Gastroesophageal sphincter (tissue), 4 donors: ENCODE results near the gene SPEF2. TPM values are rescaled to one million over a fixed set of nuclear protein-coding genes. Genes with fewer than 3 reads are reported as not detected.

Experiments
- ATAC-seq: fragments of 150-250 bp; one replicate; pipeline ENCODE4 v1.9.1; 2016; ENCODE audit warnings: mild to moderate bottlenecking, moderate library complexity
- H3K27ac ChIP-seq, 4 donors: fragments of 200-600 bp; sonication (generic) in 3 of 4; 1 replicate in 3 of 4; 2 replicates in 1 of 4; pipeline ENCODE4 v1.5.1; 2016 to 2019
- H3K27me3 ChIP-seq: fragments of 200-600 bp; sonication (generic); one replicate; pipeline ENCODE4 v1.5.1; 2019
- H3K36me3 ChIP-seq, 2 donors: fragments of 200-600 bp; sonication (generic); one replicate each; pipeline ENCODE4 v1.5.1; 2019; ENCODE audit warnings: control low read depth in 1 of 2
- H3K4me1 ChIP-seq, 3 donors: fragments of 200-600 bp; sonication (generic); 1 replicate in 2 of 3; 2 replicates in 1 of 3; pipeline ENCODE4 v1.5.1; 2016 to 2019; ENCODE audit warnings: control low read depth in 2 of 3
- H3K4me3 ChIP-seq, 2 donors: fragments of 200-600 bp; sonication (generic); one replicate each; pipeline ENCODE4 v1.5.1; 2019; ENCODE audit warnings: mild to moderate bottlenecking in 1 of 2, moderate library complexity in 1 of 2
- H3K9me3 ChIP-seq, 3 donors: fragments of 200-600 bp; sonication (generic); one replicate each; pipeline ENCODE4 v1.5.1; 2017 to 2019; ENCODE audit warnings: control low read depth in 2 of 3
- EP300 ChIP-seq: sonication (generic); formaldehyde crosslinking; IDR thresholded peaks from one replicate; pipeline ENCODE4 v1.6.1; 2017; ENCODE audit warnings: antibody characterized with exemption, mild to moderate bottlenecking
- POLR2A ChIP-seq, 2 donors: fragments of 450-650 bp; IDR thresholded peaks; one replicate each; pipeline ENCODE4 v1.6.1; 2017; ENCODE audit warnings: antibody characterized with exemption in 2 of 2, mild to moderate bottlenecking in 2 of 2, moderate library complexity in 1 of 2
- POLR2AphosphoS5 ChIP-seq: sonication (generic); formaldehyde crosslinking; IDR thresholded peaks from one replicate; pipeline ENCODE4 v1.6.1; 2017; ENCODE audit warnings: antibody characterized with exemption
- WGBS, 2 donors: methylation state at CpG; one replicate each; pipeline ENCODE4 v1.1.5; 2018; ENCODE audit warnings: low coverage in 1 of 2; 5-methylcytosine and 5-hydroxymethylcytosine counted together
- total RNA-seq, 4 donors: library from RNA; depleted of rRNA; stranded (reverse); fragments of >200 nt; gene quantifications; one replicate each; pipeline ENCODE4 v1.1.0, GENCODE V29; 2016
- TF ChIP-seq, protein P1 (sequence below), 4 experiments: fragments of 200-600 bp in 2 of 4; fragments of 450-650 bp in 2 of 4; sonication (generic) in 1 of 4; IDR thresholded peaks; one replicate each; pipeline ENCODE4 v1.5.1; 2017 to 2019; ENCODE audit warnings: antibody characterized with exemption in 4 of 4, mild to moderate bottlenecking in 2 of 4, moderate library complexity in 2 of 4

SPEF2 gene
- total RNA-seq, 4 donors from 2014 or later = 2.1 to 5.8 (median 3.1) TPM

DNA sequence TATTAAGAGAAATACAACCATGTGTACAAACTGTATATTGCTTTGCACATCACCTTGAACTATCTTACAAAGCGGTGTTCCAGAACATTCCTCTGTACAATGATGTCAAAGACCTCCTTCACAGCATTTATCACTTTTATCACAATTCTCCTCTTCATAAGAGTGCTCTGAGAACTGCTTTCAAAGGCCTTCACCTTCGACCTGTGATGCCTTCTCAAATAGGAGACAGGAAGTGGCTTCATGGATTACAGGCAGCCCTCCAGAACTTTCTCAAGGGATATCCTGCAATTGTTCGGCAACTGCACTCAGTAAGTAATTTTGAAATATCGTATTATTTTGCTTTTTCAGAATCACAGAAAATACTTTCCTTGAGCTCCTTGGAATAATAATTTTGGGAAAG, 171.1 kb downstream of the SPEF2 start:
- TF ChIP-seq EP300 = no peak
- TF ChIP-seq, protein P1, sequence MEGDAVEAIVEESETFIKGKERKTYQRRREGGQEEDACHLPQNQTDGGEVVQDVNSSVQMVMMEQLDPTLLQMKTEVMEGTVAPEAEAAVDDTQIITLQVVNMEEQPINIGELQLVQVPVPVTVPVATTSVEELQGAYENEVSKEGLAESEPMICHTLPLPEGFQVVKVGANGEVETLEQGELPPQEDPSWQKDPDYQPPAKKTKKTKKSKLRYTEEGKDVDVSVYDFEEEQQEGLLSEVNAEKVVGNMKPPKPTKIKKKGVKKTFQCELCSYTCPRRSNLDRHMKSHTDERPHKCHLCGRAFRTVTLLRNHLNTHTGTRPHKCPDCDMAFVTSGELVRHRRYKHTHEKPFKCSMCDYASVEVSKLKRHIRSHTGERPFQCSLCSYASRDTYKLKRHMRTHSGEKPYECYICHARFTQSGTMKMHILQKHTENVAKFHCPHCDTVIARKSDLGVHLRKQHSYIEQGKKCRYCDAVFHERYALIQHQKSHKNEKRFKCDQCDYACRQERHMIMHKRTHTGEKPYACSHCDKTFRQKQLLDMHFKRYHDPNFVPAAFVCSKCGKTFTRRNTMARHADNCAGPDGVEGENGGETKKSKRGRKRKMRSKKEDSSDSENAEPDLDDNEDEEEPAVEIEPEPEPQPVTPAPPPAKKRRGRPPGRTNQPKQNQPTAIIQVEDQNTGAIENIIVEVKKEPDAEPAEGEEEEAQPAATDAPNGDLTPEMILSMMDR (IDR thresholded peaks at IDR 0.05) = no peak
- no peak for TF ChIP-seq POLR2AphosphoS5
- TF ChIP-seq POLR2A (IDR thresholded peaks at IDR 0.05) = no peak
- no peak overlapping the region for H3K27ac ChIP-seq
- no peaks in the 10 kb centered on the region for H3K36me3 ChIP-seq
- WGBS, 2 donors = 76 to 91% methylated on average over 4 of the region's 4 CpGs
- no peaks in the 10 kb centered on the region for H3K4me1 ChIP-seq
- no peak for ATAC-seq
- no peak overlapping the region for H3K4me3 ChIP-seq
- no peaks in the 10 kb centered on the region for H3K9me3 ChIP-seq
- H3K27me3 ChIP-seq = no peaks in the 10 kb centered on the region

DNA sequence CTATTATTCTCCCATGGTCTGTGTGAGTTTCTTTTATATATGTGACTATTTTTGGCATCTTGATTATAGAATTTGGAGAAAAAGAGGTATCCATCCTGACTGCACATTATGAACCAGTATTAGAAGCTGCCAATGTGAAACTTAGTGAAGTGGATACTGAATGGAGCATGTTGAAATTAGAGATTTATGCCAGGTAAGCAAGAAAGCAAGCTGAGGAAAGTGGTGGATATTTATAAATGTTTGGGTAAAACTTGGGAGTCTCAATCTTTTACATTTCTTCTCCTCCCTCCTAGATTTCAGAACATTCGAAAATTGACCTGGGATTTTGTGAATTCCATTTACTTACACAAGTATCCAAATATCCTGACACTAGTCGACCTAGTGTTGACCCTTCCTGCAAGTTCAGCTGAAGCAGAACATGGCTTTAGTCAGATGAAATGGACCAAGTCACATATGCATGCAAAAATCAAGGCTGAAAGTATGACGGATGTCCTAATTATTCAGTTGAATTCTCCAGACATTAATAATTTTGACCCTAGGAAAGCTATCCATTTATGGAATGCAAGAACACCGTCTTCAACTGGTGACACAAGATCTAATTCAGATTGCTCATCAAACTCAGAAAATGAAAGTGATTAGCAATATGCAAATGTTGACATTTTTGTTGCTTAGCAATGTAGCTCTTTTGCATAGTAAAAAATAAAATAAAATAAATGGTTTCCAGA, 172.2 kb downstream of the SPEF2 start:
- Histone ChIP-seq H3K4me3 (no peak overlapping the region), H3K27me3 (no peaks in the 10 kb centered on the region), H3K36me3 (no peaks in the 10 kb centered on the region), H3K9me3 (no peaks in the 10 kb centered on the region), H3K4me1 (no peaks in the 10 kb centered on the region), H3K27ac (no peak overlapping the region)
- ATAC-seq = no peak
- WGBS, 2 donors = 64 to 69% methylated on average over 3 to 4 of the region's 4 CpGs
- TF ChIP-seq POLR2A (IDR thresholded peaks at IDR 0.05) (no peak), POLR2AphosphoS5 (no peak), EP300 (no peak)

DNA sequence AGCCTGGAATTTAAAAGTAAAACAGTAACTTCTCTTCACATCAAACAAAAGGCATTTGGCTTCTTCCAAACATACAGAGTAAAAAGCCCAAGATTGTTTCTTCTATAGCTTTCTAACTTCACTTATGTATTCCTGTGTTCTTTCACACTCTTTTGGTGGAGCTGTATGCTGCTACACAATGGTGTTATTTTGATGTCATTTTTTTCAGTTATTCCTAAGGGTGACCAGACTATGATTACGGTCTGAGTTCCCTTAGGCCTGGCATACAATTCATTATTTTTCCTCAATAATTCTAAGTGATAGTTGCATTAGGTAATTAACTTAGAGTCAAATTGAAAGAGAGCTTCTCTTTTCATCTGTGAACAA, 172.8 kb downstream of the SPEF2 start:
- no peak for ATAC-seq
- H3K4me3 ChIP-seq = no peak overlapping the region
- H3K36me3 ChIP-seq = no peaks in the 10 kb centered on the region
- H3K27ac ChIP-seq = no peak overlapping the region
- no peaks in the 10 kb centered on the region for H3K27me3 ChIP-seq
- 83 to 90% methylated on average over 1 of the region's 1 CpG for WGBS, 2 donors
- TF ChIP-seq, protein P1 (IDR thresholded peaks at IDR 0.05) = no peak
- no peaks in the 10 kb centered on the region for H3K9me3 ChIP-seq
- H3K4me1 ChIP-seq = no peaks in the 10 kb centered on the region

DNA sequence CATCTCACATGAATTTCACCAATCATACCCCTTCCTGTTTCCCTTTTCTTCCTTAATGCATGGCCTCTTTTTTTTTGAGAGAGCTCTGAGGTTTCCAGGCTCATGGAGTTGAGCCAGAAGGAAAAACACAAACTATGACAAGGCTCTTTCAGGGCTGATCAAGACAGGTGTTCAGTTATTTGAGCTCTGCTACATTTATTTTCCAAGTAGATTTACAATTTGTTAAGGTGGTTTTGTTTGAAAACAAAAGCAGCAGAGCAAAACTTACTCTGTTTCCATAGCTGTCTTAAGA, 176.6 kb downstream of the SPEF2 start:
- TF ChIP-seq POLR2AphosphoS5 (no peak), EP300 (no peak), POLR2A (IDR thresholded peaks at IDR 0.05) (no peak)
- TF ChIP-seq, protein P1 (IDR thresholded peaks at IDR 0.05) = no peak
- H3K4me1 ChIP-seq = no peaks in the 10 kb centered on the region
- no peak overlapping the region for H3K4me3 ChIP-seq
- no peaks in the 10 kb centered on the region for H3K27me3 ChIP-seq
- no peak for ATAC-seq
- H3K9me3 ChIP-seq = no peaks in the 10 kb centered on the region
- no peak overlapping the region for H3K27ac ChIP-seq
- no peaks in the 10 kb centered on the region for H3K36me3 ChIP-seq

DNA sequence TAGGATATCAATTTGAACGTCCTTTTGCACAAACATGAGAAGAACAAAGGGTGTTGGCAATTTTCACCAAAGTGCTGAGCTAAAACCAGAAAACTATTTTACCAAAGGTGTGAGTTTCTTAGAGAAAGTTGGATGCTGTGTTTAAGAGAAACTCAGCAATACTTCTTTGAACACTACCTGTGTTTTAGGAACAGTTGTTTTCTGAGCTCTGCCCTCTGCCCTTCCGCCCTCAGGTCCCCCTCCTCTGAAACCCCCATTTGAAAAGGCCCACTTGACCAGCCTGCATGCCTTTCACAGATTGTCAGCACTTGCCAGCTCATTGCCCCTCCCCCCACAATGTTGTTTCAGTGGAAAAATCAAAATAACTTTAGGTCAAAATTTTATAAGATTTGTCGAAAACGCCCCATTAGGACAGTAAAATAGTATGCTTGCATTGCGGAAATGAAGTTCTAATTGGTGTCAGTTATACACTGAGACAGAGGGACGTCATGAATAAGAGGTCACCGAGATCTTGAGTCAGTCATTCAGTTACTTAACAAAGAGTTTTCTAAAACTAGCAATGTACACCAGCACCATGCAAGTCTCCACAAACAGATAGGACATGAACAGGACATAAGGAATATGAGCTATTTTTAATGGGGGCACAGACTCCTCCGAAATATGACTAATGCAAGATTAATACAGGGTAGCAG, 177.2 kb downstream of the SPEF2 start:
- Histone ChIP-seq H3K27ac (no peak overlapping the region), H3K36me3 (no peaks in the 10 kb centered on the region), H3K27me3 (no peaks in the 10 kb centered on the region), H3K4me1 (no peaks in the 10 kb centered on the region), H3K4me3 (no peak overlapping the region), H3K9me3 (no peaks in the 10 kb centered on the region)
- ATAC-seq = no peak
- TF ChIP-seq POLR2A (IDR thresholded peaks at IDR 0.05) (no peak), POLR2AphosphoS5 (no peak), EP300 (no peak)
- TF ChIP-seq, protein P1 (IDR thresholded peaks at IDR 0.05) = no peak
- WGBS, 2 donors = 72 to 80% methylated on average over 7 to 8 of the region's 8 CpGs
